GM23248 (cell line): ENCODE measurements around the gene ASF1B.

ENCODE experiments used
- EZH2 ChIP-seq: fragments of 200-600 bp; sonication (generic); IDR thresholded peaks from 2 replicates; pipeline ENCODE4 v1.6.1; 2018; ENCODE audit warnings: antibody characterized with exemption, mild to moderate bottlenecking; ENCODE audit not compliant: insufficient read depth, poor library complexity, severe bottlenecking
- EZH2phosphoT487 ChIP-seq: fragments of 200-600 bp; sonication (generic); IDR thresholded peaks from 2 replicates; pipeline ENCODE4 v1.6.1; 2018; ENCODE audit warnings: antibody characterized with exemption, moderate library complexity, mild to moderate bottlenecking, low read depth; ENCODE audit not compliant: insufficient read depth

DNA sequence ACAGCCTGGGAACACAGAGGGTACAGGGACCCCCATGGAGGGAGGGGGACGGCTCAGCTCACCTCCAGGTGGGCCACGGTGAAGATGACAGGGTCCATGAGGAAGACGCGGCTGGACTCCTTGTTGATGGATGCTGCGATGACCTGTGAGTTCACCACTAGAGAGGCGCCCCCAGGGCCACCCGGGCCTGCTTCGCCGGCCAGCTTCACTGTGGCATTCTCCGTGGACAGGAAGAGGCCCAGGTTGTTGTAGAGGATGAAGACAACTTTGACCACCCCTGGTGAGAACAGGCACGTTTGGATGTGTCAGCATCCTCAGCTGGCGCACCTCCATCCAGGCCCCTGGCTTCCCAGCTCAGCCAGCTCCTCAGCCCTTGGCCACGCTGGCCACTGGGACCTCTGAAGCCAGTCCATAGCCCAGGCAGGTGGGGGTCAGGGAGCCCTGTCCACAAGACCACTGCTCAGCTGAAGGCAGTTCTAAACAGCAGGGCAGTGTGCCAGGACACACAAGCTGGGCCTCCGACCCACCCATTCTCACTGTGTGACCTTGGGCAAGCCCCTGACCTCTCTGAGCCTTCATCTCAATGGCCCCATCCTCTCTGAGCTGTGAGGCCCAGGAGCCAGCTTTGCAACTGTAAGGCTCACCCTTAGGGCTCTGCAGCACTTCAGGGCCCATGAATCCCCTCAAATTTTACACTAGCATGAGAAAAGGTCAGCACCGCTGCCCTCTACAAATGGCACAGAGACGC is 22.1 kb upstream of the ASF1B start:
- TF ChIP-seq EZH2phosphoT487 (no peak), EZH2 (no peak)
